ENCODE data around the gene BACH2.
"Not testable (repeated sequence)": the region's sequence is repeated elsewhere in the genome, so short reads cannot be mapped to it uniquely, and the experiment has no call there.

BACH2 gene

GRCh38 chr6:90301816-90302215 lies 5.2 kb upstream of the BACH2 start:
- no peak for DNase-seq (ENCODE audit: low spot score)

- no peak for DNase-seq (ENCODE audit: low spot score)
These were observed 1.9 kb upstream of the BACH2 start for GRCh38 chr6:90298459-90299053.

GRCh38 chr6:90297867-90298381 lies 1.3 kb upstream of the BACH2 start:
- no peak for DNase-seq (ENCODE audit: low spot score)

GRCh38 chr6:90297115-90297866 lies 648 bp upstream of the BACH2 start:
- DNase-seq (ENCODE audit: low spot score): no peak

GRCh38 chr6:90295854-90296340 lies 746 bp downstream of the BACH2 start:
- DNase-seq (ENCODE audit: low spot score): peak; percentile 61

GRCh38 chr6:90294989-90295853 lies 1.4 kb downstream of the BACH2 start:
- peak; percentile 50 for DNase-seq (ENCODE audit: low spot score)

GRCh38 chr6:90294614-90294988 lies 2.0 kb downstream of the BACH2 start:
- peak; percentile 53 for DNase-seq (ENCODE audit: low spot score)

- no peak for DNase-seq (ENCODE audit: low spot score)
These were observed 2.6 kb downstream of the BACH2 start for GRCh38 chr6:90294008-90294511.

GRCh38 chr6:90293319-90293953 lies 3.2 kb downstream of the BACH2 start:
- no peak for DNase-seq (ENCODE audit: low spot score)

GRCh38 chr6:90291565-90291964 lies 5.1 kb downstream of the BACH2 start:
- no peak for DNase-seq (ENCODE audit: low spot score)

GRCh38 chr6:90290811-90291420 lies 5.7 kb downstream of the BACH2 start:
- no peak for DNase-seq (ENCODE audit: low spot score)

GRCh38 chr6:90289902-90290301 lies 6.7 kb downstream of the BACH2 start:
- DNase-seq (ENCODE audit: low spot score): no peak

GRCh38 chr6:90288404-90288803 lies 8.2 kb downstream of the BACH2 start:
- DNase-seq (ENCODE audit: low spot score): no peak

GRCh38 chr6:90286884-90287488 lies 9.7 kb downstream of the BACH2 start:
- peak; percentile 50 for DNase-seq (ENCODE audit: low spot score)

GRCh38 chr6:90285611-90286381 lies 10.8 kb downstream of the BACH2 start:
- peak; percentile 49 for DNase-seq (ENCODE audit: low spot score)

- DNase-seq (ENCODE audit: low spot score): no peak
These were observed 11.6 kb downstream of the BACH2 start for GRCh38 chr6:90285042-90285481.

GRCh38 chr6:90284236-90285041 lies 12.2 kb downstream of the BACH2 start:
- DNase-seq (ENCODE audit: low spot score): peak; percentile 65

GRCh38 chr6:90282265-90282664 lies 14.4 kb downstream of the BACH2 start:
- not testable (repeated sequence) for DNase-seq (ENCODE audit: low spot score)

GRCh38 chr6:90278129-90278528 lies 18.5 kb downstream of the BACH2 start:
- no peak for DNase-seq (ENCODE audit: low spot score)
